Testis (tissue), 5 donors: ENCODE data around the gene GRIN2B. TPM values are rescaled to one million over a fixed set of nuclear protein-coding genes. Genes with fewer than 3 reads are reported as not detected.

Experiments
- DNase-seq: peaks from one replicate; pipeline ENCODE4 v3.0.0-alpha.2; 2019
- H3K27ac ChIP-seq, 2 donors: fragments of 200-600 bp; sonication (generic); one replicate each; pipeline ENCODE4 v1.5.1; 2019
- H3K27me3 ChIP-seq: fragments of 200-600 bp; sonication (generic); one replicate; pipeline ENCODE4 v1.5.1; 2019
- H3K36me3 ChIP-seq: fragments of 200-600 bp; sonication (generic); one replicate; pipeline ENCODE4 v1.5.1; 2017; ENCODE audit warnings: low read depth; ENCODE audit errors: missing control alignments
- H3K4me1 ChIP-seq: fragments of 200-600 bp; sonication (generic); one replicate; pipeline ENCODE4 v1.5.1; 2019
- H3K4me3 ChIP-seq, 2 donors: fragments of 200-600 bp; sonication (generic); one replicate each; pipeline ENCODE4 v1.5.1; 2017 to 2019
- H3K9me3 ChIP-seq: fragments of 200-600 bp; sonication (generic); one replicate; pipeline ENCODE4 v1.5.1; 2017
- POLR2A ChIP-seq: fragments of 450-650 bp; IDR thresholded peaks from one replicate; pipeline ENCODE4 v1.6.1; 2017; ENCODE audit warnings: antibody characterized with exemption, mild to moderate bottlenecking, moderate library complexity
- WGBS, 2 donors: methylation state at CpG; one replicate each; pipeline ENCODE4 v1.1.5; 2018; 5-methylcytosine and 5-hydroxymethylcytosine counted together
- intact Hi-C: fragments of 100-400 bp; cut with DNase I; formaldehyde crosslinking; loops from one replicate; pipeline ENCODE4 v1.15.1; 2023; ENCODE audit warnings: low total_unique reads
- long read RNA-seq, 2 donors: transcript quantifications; one replicate each; lab custom pipeline, GENCODE V29; 2026
- polyA plus RNA-seq: library from polyadenylated mRNA; stranded (reverse); fragments of 350-450 nt; fragmentation: Illumina TruSeq; extraction: RNeasy Lipid Tissue Mini Kit (QIAGEN cat#74804); gene quantifications from one replicate; pipeline ENCODE4 v1.2.3, GENCODE V29; 2014; ENCODE audit warnings: low read depth, low replicate concordance; ENCODE audit not compliant: insufficient read depth
- total RNA-seq, 2 donors: library from RNA; depleted of rRNA; stranded (reverse); fragments of >200 nt; gene quantifications; one replicate each; pipeline ENCODE4 v1.2.3, GENCODE V29; 2016
- TF ChIP-seq, protein P1 (sequence below), 3 experiments: fragments of 450-650 bp in 2 of 3; fragments of 200-600 bp in 1 of 3; sonication (generic) in 1 of 3; IDR thresholded peaks; one replicate each; pipeline ENCODE4 v1.5.1; 2016 to 2019; ENCODE audit warnings: antibody characterized with exemption in 3 of 3, mild to moderate bottlenecking in 2 of 3, moderate library complexity in 1 of 3

GRIN2B gene
- total RNA-seq, result 1 to 10 TPM; 1.1 to 1.8 TPM
- 3.2 TPM for polyA plus RNA-seq
- long read RNA-seq, donor 1, result 0 reads
- long read RNA-seq, donor 2, result 0 reads

- peaks cover 8% of the 10 kb centered on the region for H3K4me1 ChIP-seq
- H3K27me3 ChIP-seq, result no peaks in the 10 kb centered on the region
- peak within 1 kb of the TSS; percentile 15 to 47 for H3K4me3 ChIP-seq
- DNase-seq, result no peak
- H3K9me3 ChIP-seq, result no peaks in the 10 kb centered on the region
- no peak within 1 kb of the TSS for H3K27ac ChIP-seq
- 1% methylated on average over 34 to 37 of the region's 37 CpGs for WGBS, 2 donors
- no peaks in the 10 kb centered on the region for H3K36me3 ChIP-seq
- intact Hi-C loops, result no loop called here
- TF ChIP-seq, protein P1, sequence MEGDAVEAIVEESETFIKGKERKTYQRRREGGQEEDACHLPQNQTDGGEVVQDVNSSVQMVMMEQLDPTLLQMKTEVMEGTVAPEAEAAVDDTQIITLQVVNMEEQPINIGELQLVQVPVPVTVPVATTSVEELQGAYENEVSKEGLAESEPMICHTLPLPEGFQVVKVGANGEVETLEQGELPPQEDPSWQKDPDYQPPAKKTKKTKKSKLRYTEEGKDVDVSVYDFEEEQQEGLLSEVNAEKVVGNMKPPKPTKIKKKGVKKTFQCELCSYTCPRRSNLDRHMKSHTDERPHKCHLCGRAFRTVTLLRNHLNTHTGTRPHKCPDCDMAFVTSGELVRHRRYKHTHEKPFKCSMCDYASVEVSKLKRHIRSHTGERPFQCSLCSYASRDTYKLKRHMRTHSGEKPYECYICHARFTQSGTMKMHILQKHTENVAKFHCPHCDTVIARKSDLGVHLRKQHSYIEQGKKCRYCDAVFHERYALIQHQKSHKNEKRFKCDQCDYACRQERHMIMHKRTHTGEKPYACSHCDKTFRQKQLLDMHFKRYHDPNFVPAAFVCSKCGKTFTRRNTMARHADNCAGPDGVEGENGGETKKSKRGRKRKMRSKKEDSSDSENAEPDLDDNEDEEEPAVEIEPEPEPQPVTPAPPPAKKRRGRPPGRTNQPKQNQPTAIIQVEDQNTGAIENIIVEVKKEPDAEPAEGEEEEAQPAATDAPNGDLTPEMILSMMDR (IDR thresholded peaks at IDR 0.05), result no peak
- TF ChIP-seq POLR2A, result no peak
Observed at GRCh38 chr12:13981296-13981962, at the start of gene GRIN2B. Gene GRIN2B, minus strand, starts transcription at chr12:13981602. Its CDS starts 115,394 bp downstream, at chr12:13866208.

- no peaks in the 10 kb centered on the region for H3K27me3 ChIP-seq
Observed at GRCh38 chr12:14026537-14026936, 45.1 kb upstream of the GRIN2B start.

DNA sequence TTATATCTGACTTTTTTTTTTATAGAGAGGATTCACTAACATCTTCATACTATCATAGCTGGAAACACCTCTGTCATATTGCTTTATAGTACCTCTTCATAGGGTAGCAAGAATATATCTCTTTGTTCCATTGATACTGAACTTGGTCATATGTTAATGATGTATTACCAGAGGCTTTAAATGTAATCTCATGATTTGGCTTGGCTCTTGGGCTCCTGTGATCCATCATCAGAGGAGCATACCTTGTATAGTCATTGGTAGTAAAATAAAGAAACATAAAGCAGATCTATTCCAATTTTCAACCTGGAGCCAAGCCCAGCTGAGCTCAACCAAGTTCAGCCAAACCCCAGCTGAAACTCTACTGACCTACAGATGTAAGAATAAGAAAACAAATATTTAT is 43.2 kb upstream of the GRIN2B start:
- DNase-seq, result no peak
- no peak overlapping the region for H3K27ac ChIP-seq
- no peaks in the 10 kb centered on the region for H3K27me3 ChIP-seq
- no peaks in the 10 kb centered on the region for H3K36me3 ChIP-seq
- no peaks in the 10 kb centered on the region for H3K9me3 ChIP-seq
- TF ChIP-seq, protein P1 (IDR thresholded peaks at IDR 0.05), result no peak
- TF ChIP-seq POLR2A, result no peak
- H3K4me3 ChIP-seq, result no peak overlapping the region
- H3K4me1 ChIP-seq, result no peaks in the 10 kb centered on the region
- intact Hi-C loops, result no loop called here

More at GRCh38 chr12:14026537-14026936, 45.1 kb upstream of the GRIN2B start:
- TF ChIP-seq POLR2A, result no peak
- TF ChIP-seq, protein P1 (IDR thresholded peaks at IDR 0.05), result no peak
- no peak overlapping the region for H3K27ac ChIP-seq
- H3K4me3 ChIP-seq, result no peak overlapping the region
- DNase-seq, result no peak
- H3K9me3 ChIP-seq, result no peaks in the 10 kb centered on the region
- no peaks in the 10 kb centered on the region for H3K4me1 ChIP-seq
- WGBS, 2 donors, result 86 to 92% methylated on average over 4 of the region's 4 CpGs
- intact Hi-C loops, result no loop called here
- H3K36me3 ChIP-seq, result no peaks in the 10 kb centered on the region

GRCh38 chr12:14018080-14018479 is 36.7 kb upstream of the GRIN2B start:
- H3K4me3 ChIP-seq, result no peak overlapping the region
- no peaks in the 10 kb centered on the region for H3K36me3 ChIP-seq
- no peak overlapping the region for H3K27ac ChIP-seq
- no peak for TF ChIP-seq POLR2A
- TF ChIP-seq, protein P1 (IDR thresholded peaks at IDR 0.05), result no peak
- intact Hi-C loops, result no loop called here
- DNase-seq, result no peak
- no peaks in the 10 kb centered on the region for H3K9me3 ChIP-seq
- 74 to 87% methylated on average over 2 of the region's 2 CpGs for WGBS, 2 donors
- H3K4me1 ChIP-seq, result no peaks in the 10 kb centered on the region
- H3K27me3 ChIP-seq, result no peaks in the 10 kb centered on the region

- Histone ChIP-seq H3K9me3 (no peaks in the 10 kb centered on the region), H3K27ac (no peak overlapping the region), H3K4me3 (no peak overlapping the region), H3K27me3 (no peaks in the 10 kb centered on the region), H3K36me3 (no peaks in the 10 kb centered on the region), H3K4me1 (no peaks in the 10 kb centered on the region)
- TF ChIP-seq, protein P1 (IDR thresholded peaks at IDR 0.05), result no peak
- no peak for TF ChIP-seq POLR2A
- DNase-seq, result no peak
- WGBS, 2 donors, result 89 to 100% methylated on average over 1 of the region's 1 CpG
- intact Hi-C loops, result no loop called here
Observed at GRCh38 chr12:14010989-14011388, 29.6 kb upstream of the GRIN2B start.
